Caco-2 (cell line): ENCODE measurements around the gene S100G. TPM values are rescaled to one million over a fixed set of nuclear protein-coding genes. Genes with fewer than 3 reads are reported as not detected.
"Not testable (repeated sequence)": the region's sequence is repeated elsewhere in the genome, so short reads cannot be mapped to it uniquely, and the experiment has no call there.

Experiments used
- BruUV-seq: library from RNA; stranded (reverse); fragments of 400-500 nt; replicated peaks from 2 replicates; lab custom pipeline; 2021; lab: Mats Ljungman, UMichigan
- CTCF ChIA-PET: fragments of 300-600 bp; sonication (Branson Sonifier 250); formaldehyde crosslinking; loops from one replicate; lab custom pipeline; 2022; ENCODE audit warnings: antibody characterized with exemption; lab: Charles Lee
- POLR2A ChIA-PET: fragments of 300-600 bp; sonication (Branson Sonifier 250); formaldehyde crosslinking; loops from one replicate; lab custom pipeline; 2022; ENCODE audit warnings: antibody characterized with exemption; lab: Charles Lee
- DNase-seq, 2 experiments: peaks; one replicate each; pipeline versions ENCODE4 v3.0.0 to v3.0.0-alpha.2; 2020 to 2022
- H3K27me3 ChIP-seq: replicated peaks from 2 replicates; pipeline ENCODE4 v1.6.0; 2011; ENCODE audit warnings: low read length; ENCODE audit not compliant: control insufficient read depth, insufficient read depth
- H3K36me3 ChIP-seq: 2 replicates; pipeline ENCODE4 v1.5.1; 2011; ENCODE audit warnings: low read length; ENCODE audit not compliant: control insufficient read depth, insufficient read depth
- H3K4me1 ChIP-seq: fragments of 250-450 bp; sonication (Bioruptor Pico); 2 replicates; pipeline ENCODE4 v1.5.1; 2020; ENCODE audit warnings: mild to moderate bottlenecking
- H3K4me3 ChIP-seq: 2 replicates; pipeline ENCODE4 v1.5.1; 2011; ENCODE audit warnings: low read depth, mild to moderate bottlenecking, control low read depth, low read length
- H3K9me3 ChIP-seq: fragments of 250-450 bp; sonication (Bioruptor Pico); 2 replicates; pipeline ENCODE4 v1.5.1; 2020; ENCODE audit warnings: mild to moderate bottlenecking, moderate library complexity
- H3K27ac Mint-ChIP-seq: one replicate; pipeline ENCODE4 v1.8.0; 2022; ENCODE audit warnings: mixed read lengths; ENCODE audit not compliant: unreplicated experiment
- H3K27me3 Mint-ChIP-seq: one replicate; pipeline ENCODE4 v1.8.0; 2022; ENCODE audit warnings: mixed read lengths; ENCODE audit not compliant: insufficient read depth, unreplicated experiment
- H3K36me3 Mint-ChIP-seq: one replicate; pipeline ENCODE4 v1.8.0; 2022; ENCODE audit warnings: mild to moderate bottlenecking, mixed read lengths; ENCODE audit not compliant: insufficient read depth, unreplicated experiment
- H3K4me1 Mint-ChIP-seq: one replicate; pipeline ENCODE4 v1.8.0; 2022; ENCODE audit warnings: low read depth, mixed read lengths; ENCODE audit not compliant: unreplicated experiment
- H3K4me3 Mint-ChIP-seq: one replicate; pipeline ENCODE4 v1.8.0; 2022; ENCODE audit warnings: mild to moderate bottlenecking, moderate library complexity, mixed read lengths; ENCODE audit not compliant: unreplicated experiment
- H3K9me3 Mint-ChIP-seq: one replicate; pipeline ENCODE4 v1.8.0; 2022; ENCODE audit warnings: mixed read lengths; ENCODE audit not compliant: unreplicated experiment
- intact Hi-C: fragments of 100-400 bp; cut with micrococcal nuclease; formaldehyde crosslinking; loops from one replicate; pipeline ENCODE4 v1.10.0; 2022; ENCODE audit not compliant: unreplicated experiment
- total RNA-seq: library from RNA; stranded (reverse); gene quantifications from 2 replicates; pipeline ENCODE4 v1.2.3, GENCODE V29; 2022
- TF ChIP-seq, protein P1 (sequence below), 2 experiments: fragments of 200-600 bp in 1 of 2; IDR thresholded peaks; 1 replicate in 1 of 2; 2 replicates in 1 of 2; pipeline versions ENCODE4 v1.5.1 to v1.8.0; 2011 to 2022; ENCODE audit warnings: antibody characterized with exemption in 1 of 2, control low read depth in 1 of 2, inconsistent platforms in 1 of 2, low read depth in 1 of 2, low read length in 1 of 2, mild to moderate bottlenecking in 1 of 2, moderate library complexity in 1 of 2; ENCODE audit not compliant: insufficient read depth in 1 of 2, severe bottlenecking in 1 of 2, unreplicated experiment in 1 of 2

The S100G gene
- total RNA-seq, 1 experiment from 2014 or later: not detected

GRCh38 chrX:16610121-16610621 lies 39.8 kb upstream of the S100G start:
- Mint-ChIP-seq H3K27me3 (no peaks in the 10 kb centered on the region), H3K27ac (no peak overlapping the region), H3K9me3 (no peaks in the 10 kb centered on the region), H3K4me3 (no peak overlapping the region), H3K4me1 (no peaks in the 10 kb centered on the region), H3K36me3 (peaks cover 8% of the 10 kb centered on the region)
- Histone ChIP-seq H3K4me1 (peaks cover 10% of the 10 kb centered on the region; the same call in 1 of the 2 replicates), H3K27me3 (no peaks in the 10 kb centered on the region), H3K36me3 (no peaks in the 10 kb centered on the region), H3K4me3 (no peak overlapping the region), H3K9me3 (no peaks in the 10 kb centered on the region)
- no peak for DNase-seq
- intact Hi-C loops: no loop called here
- no TSS peak for BruUV-seq
- POLR2A ChIA-PET: no interaction called here
- CTCF ChIA-PET: no interaction called here
- TF ChIP-seq, protein P1, sequence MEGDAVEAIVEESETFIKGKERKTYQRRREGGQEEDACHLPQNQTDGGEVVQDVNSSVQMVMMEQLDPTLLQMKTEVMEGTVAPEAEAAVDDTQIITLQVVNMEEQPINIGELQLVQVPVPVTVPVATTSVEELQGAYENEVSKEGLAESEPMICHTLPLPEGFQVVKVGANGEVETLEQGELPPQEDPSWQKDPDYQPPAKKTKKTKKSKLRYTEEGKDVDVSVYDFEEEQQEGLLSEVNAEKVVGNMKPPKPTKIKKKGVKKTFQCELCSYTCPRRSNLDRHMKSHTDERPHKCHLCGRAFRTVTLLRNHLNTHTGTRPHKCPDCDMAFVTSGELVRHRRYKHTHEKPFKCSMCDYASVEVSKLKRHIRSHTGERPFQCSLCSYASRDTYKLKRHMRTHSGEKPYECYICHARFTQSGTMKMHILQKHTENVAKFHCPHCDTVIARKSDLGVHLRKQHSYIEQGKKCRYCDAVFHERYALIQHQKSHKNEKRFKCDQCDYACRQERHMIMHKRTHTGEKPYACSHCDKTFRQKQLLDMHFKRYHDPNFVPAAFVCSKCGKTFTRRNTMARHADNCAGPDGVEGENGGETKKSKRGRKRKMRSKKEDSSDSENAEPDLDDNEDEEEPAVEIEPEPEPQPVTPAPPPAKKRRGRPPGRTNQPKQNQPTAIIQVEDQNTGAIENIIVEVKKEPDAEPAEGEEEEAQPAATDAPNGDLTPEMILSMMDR (IDR thresholded peaks at IDR 0.05; ENCODE audit: insufficient read depth in 1 of 2, low read depth in 1 of 2, low read length in 1 of 2, severe bottlenecking in 1 of 2, unreplicated experiment in 1 of 2): no peak

DNA sequence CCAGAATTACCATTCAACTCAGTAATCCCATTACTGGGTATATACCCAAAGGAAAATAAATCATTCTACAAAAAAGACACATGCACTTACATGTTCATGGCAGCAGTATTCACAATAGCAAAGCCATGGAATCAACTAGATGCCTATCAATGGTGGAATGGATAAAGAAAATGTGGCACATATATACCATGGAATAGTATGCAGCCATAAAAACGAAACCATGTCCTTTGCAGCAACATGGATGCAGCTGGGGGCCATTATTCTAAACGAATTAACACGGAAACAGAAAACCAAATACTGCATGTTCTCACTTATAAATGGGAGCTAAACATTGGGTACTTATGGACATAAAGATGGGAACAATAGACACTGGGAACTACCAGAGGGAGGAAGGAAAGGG lies 39.3 kb upstream of the S100G start:
- H3K27ac Mint-ChIP-seq: not testable (repeated sequence)

DNA sequence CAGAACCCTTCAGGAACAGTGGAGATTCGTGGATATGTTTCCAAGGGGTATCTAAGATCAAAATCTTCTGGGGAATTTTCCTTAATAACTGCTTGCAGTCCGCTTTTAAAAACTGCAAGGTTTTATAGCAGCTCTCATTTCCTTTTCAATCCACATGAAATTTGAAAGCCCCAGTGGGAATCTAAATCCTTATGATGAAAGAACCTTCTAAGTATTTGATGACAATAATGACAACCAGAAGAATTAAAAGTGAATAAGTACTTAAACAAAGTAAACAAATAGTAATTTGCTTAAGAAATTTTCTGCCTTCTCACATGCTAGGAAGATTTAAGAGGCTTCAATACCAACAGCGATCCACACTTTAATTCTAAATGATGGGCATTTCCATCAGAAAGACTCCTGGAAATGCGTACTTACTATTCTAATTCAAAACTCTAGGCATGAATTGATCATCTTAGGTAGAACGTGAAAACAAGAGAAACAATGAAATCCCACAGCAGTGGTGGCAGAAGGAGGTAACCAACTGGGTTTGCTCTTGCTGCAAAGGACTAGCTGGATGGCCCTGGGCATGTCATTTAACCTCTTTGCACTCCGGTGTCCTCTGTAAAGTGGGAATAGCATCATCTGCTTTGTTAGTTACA lies 37.6 kb upstream of the S100G start:
- no peak for DNase-seq
- Mint-ChIP-seq H3K27ac (no peak overlapping the region), H3K4me3 (no peak overlapping the region), H3K9me3 (no peaks in the 10 kb centered on the region), H3K4me1 (no peaks in the 10 kb centered on the region), H3K27me3 (no peaks in the 10 kb centered on the region), H3K36me3 (peaks cover 8% of the 10 kb centered on the region)
- TF ChIP-seq, protein P1 (IDR thresholded peaks at IDR 0.05; ENCODE audit: insufficient read depth in 1 of 2, low read depth in 1 of 2, low read length in 1 of 2, severe bottlenecking in 1 of 2, unreplicated experiment in 1 of 2): no peak
- BruUV-seq: no TSS peak
- Histone ChIP-seq H3K27me3 (no peaks in the 10 kb centered on the region), H3K36me3 (no peaks in the 10 kb centered on the region), H3K9me3 (no peaks in the 10 kb centered on the region), H3K4me3 (no peak overlapping the region), H3K4me1 (no peaks in the 10 kb centered on the region)
- POLR2A ChIA-PET: no interaction called here
- intact Hi-C loops: no loop called here
- CTCF ChIA-PET: no interaction called here

More for the DNA sequence above, 39.3 kb upstream of the S100G start:
- H3K4me1 Mint-ChIP-seq, H3K27me3 Mint-ChIP-seq, BruUV-seq, H3K9me3 ChIP-seq, H3K4me1 ChIP-seq, H3K4me3 ChIP-seq, H3K36me3 Mint-ChIP-seq, POLR2A ChIA-PET, H3K4me3 Mint-ChIP-seq, H3K9me3 Mint-ChIP-seq, H3K27me3 ChIP-seq, H3K36me3 ChIP-seq, CTCF ChIA-PET, intact Hi-C loops, DNase-seq: not testable (repeated sequence)
